ENCODE data around the gene WFDC1.

- TF ChIP-seq CTCF (IDR thresholded peaks at IDR 0.05) (no peak), POLR2A (IDR thresholded peaks at IDR 0.05) (no peak)
Measured at GRCh38 chr16:84367750-84368307, 73.2 kb downstream of the WFDC1 start.
